Kidney (tissue), 14 donors: Measurements from ENCODE around the gene CHAF1A. TPM values are rescaled to one million over a fixed set of nuclear protein-coding genes. Genes with fewer than 3 reads are reported as not detected.
A peak's percentile ranks its signal among the peaks of the same experiment; 100 is the strongest.

Experiments
- DNase-seq, 5 donors: peaks; one replicate each; pipeline ENCODE4 v3.0.0-alpha.2; 2013 to 2020
- FAIRE-seq: peaks from 2 replicates; lab custom pipeline; 2012; peaks lifted over from hg19 to GRCh38; lab: Jason Lieb, UNC
- H3K27ac ChIP-seq, 2 donors: one replicate each; pipeline ENCODE4 v1.7.0; 2013; ENCODE audit warnings: low read depth in 2 of 2, low read length in 2 of 2, inconsistent platforms in 1 of 2
- H3K27me3 ChIP-seq: one replicate; pipeline ENCODE4 v1.7.1; 2013; ENCODE audit warnings: low read length, inconsistent platforms; ENCODE audit not compliant: control insufficient read depth, insufficient read depth
- H3K36me3 ChIP-seq, 3 donors: one replicate each; pipeline versions ENCODE4 v1.7.0 to v1.7.1; 2013; ENCODE audit warnings: low read length in 3 of 3, control low read depth in 1 of 3, inconsistent platforms in 1 of 3; ENCODE audit not compliant: insufficient read depth in 3 of 3, control insufficient read depth in 2 of 3
- H3K4me1 ChIP-seq, 3 donors: one replicate each; pipeline versions ENCODE4 v1.7.0 to v1.7.1; 2013; ENCODE audit warnings: low read length in 3 of 3, inconsistent platforms in 1 of 3, low read depth in 1 of 3; ENCODE audit not compliant: control insufficient read depth in 2 of 3, insufficient read depth in 2 of 3
- H3K4me3 ChIP-seq, 3 donors: one replicate each; pipeline versions ENCODE4 v1.7.0 to v1.8.1; 2013; ENCODE audit warnings: low read length in 3 of 3, control low read depth in 1 of 3, inconsistent platforms in 1 of 3
- H3K9ac ChIP-seq, 3 donors: one replicate each; pipeline versions ENCODE4 v1.7.0 to v1.7.1; 2013; ENCODE audit warnings: low read length in 3 of 3, control low read depth in 1 of 3, inconsistent platforms in 1 of 3
- H3K9me3 ChIP-seq, 3 donors: one replicate each; pipeline versions ENCODE4 v1.7.0 to v1.7.1; 2013; ENCODE audit warnings: low read length in 3 of 3, control low read depth in 1 of 3, inconsistent platforms in 1 of 3; ENCODE audit not compliant: control insufficient read depth in 2 of 3, insufficient read depth in 1 of 3
- intact Hi-C: fragments of 100-400 bp; cut with DNase I; formaldehyde crosslinking; loops from one replicate; pipeline ENCODE4 v1.11.1; 2022
- polyA plus RNA-seq: library from polyadenylated mRNA; stranded (reverse); fragments of 350-450 nt; fragmentation: Illumina TruSeq; extraction: RNeasy Lipid Tissue Mini Kit (QIAGEN cat#74804); gene quantifications from one replicate; pipeline ENCODE4 v1.2.3, GENCODE V29; 2014; ENCODE audit warnings: low read depth, low replicate concordance; ENCODE audit not compliant: insufficient read depth
- total RNA-seq: library from RNA; stranded (reverse); fragmentation: NEBNext Ultra II Directional; extraction: Animal tissue kit (Norgen Biotek cat#: 25700); gene quantifications from one replicate; pipeline ENCODE4 v1.2.1, GENCODE V29; 2021
- TF ChIP-seq, protein P1 (sequence below): IDR thresholded peaks from 3 replicates; pipeline ENCODE4 v1.5.1; 2012; ENCODE audit warnings: mild to moderate bottlenecking, moderate library complexity, borderline replicate concordance; ENCODE audit not compliant: insufficient read depth; ENCODE audit errors: extremely low read depth
- donor health status: control.
- donor health status: control.
- donor health status: control.
- donor health status: control.
- donor health status: control.
- donor health status: DM: yes; HTN: yes; CAD: no.
- donor health status: Normal renal cell carcinoma (clear cell type).

CHAF1A gene
- total and polyA plus RNA-seq, 2 donors from 2014 or later: 2.7 to 10.0 TPM

DNA sequence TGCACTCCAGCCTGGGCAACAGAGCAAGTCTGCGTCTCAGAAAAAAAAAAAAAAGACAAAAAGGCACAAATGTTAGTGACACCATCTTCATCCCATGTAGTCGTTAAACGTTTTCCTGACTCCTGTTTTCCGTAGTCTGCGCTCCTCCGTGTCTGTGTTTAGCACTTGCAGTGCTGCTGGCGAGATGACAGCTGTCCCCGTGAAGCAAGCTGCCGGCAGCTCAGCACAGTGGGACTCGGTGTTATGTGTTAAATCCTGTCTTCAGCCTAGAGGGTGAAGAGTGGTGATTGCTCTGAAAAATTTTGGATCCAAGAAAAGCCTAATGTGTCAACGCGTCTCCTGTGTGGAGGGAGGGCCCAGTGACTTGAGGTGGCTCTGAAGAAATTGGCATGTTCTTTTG is 36.8 kb downstream of the CHAF1A start:
- Histone ChIP-seq H3K9ac (no peak overlapping the region), H3K4me1 (no peaks in the 10 kb centered on the region), H3K36me3 (no peaks in the 10 kb centered on the region), H3K4me3 (no peak overlapping the region), H3K27me3 (no peaks in the 10 kb centered on the region), H3K9me3 (no peaks in the 10 kb centered on the region), H3K27ac (no peak overlapping the region)
- no peak for FAIRE-seq
- no peak for DNase-seq
- intact Hi-C loops: no loop called here
- TF ChIP-seq, protein P1, sequence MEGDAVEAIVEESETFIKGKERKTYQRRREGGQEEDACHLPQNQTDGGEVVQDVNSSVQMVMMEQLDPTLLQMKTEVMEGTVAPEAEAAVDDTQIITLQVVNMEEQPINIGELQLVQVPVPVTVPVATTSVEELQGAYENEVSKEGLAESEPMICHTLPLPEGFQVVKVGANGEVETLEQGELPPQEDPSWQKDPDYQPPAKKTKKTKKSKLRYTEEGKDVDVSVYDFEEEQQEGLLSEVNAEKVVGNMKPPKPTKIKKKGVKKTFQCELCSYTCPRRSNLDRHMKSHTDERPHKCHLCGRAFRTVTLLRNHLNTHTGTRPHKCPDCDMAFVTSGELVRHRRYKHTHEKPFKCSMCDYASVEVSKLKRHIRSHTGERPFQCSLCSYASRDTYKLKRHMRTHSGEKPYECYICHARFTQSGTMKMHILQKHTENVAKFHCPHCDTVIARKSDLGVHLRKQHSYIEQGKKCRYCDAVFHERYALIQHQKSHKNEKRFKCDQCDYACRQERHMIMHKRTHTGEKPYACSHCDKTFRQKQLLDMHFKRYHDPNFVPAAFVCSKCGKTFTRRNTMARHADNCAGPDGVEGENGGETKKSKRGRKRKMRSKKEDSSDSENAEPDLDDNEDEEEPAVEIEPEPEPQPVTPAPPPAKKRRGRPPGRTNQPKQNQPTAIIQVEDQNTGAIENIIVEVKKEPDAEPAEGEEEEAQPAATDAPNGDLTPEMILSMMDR: no peak

DNA sequence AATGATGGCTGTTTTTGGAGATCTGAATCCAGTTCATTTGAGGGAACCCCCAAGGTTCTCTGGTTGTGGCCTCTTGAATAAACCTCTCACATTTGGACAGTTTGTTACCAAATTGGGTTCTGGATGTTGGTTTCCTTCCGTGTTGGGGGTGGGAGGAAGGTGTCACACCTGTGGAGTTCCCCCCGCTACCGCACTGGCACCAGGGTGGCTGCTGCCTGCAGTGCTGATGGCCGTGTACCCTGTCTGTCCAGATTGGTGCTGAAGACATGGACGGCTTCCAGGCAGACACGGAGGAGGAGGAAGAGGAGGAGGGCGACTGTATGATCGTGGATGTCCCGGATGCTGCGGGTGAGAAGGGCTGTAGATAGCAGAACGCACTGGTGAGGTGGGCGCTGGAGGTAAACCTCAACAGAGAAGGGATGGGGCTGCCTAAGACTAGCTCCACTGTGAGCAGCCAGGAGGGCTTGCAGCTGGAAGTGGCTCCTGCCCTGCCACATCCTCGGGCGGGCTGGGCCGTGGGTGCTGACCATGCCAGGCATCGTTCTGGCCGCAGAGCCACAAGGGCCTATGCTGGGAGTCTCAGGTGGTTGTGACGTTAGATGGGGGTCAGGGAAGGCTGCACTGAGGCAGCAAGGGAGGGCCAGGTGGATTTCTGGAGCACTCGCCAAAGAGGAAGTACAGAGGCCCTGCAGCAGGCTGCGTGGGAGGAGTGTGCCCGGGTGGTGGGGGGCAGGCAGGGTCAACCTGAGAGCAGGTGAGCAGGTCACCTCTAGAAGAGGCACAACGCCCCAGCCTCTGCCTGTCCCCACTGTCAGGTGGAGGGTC is 39.8 kb downstream of the CHAF1A start:
- Histone ChIP-seq H3K27me3 (no peaks in the 10 kb centered on the region), H3K9ac (no peak overlapping the region), H3K27ac (no peak overlapping the region), H3K4me1 (no peaks in the 10 kb centered on the region), H3K4me3 (no peak overlapping the region), H3K36me3 (peaks cover 0 to 22% (median 4%) of the 10 kb centered on the region in 3 donors), H3K9me3 (no peaks in the 10 kb centered on the region)
- intact Hi-C loops: no loop called here
- FAIRE-seq (no peak), DNase-seq (peak in 1 of 5 donors; percentile 49)
- TF ChIP-seq, protein P1: no peak

DNA sequence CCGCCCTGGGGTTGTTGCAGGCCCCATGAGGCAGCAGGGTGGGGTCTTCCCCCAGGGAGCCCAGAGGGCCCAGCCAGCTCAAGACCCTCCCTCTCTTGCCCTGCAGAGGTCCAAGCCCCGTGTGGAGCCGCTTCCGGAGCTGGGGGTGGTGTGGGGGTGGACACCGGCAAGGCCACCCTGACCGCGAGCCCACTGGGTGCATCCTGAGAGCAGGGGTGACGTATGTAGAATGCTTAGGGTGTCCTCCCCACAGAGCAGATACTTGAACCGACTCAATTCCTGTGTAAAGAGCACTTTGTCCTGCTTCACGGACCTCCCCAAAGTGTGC is 40.3 kb downstream of the CHAF1A start:
- Histone ChIP-seq H3K36me3 (peaks cover 0 to 24% (median 4%) of the 10 kb centered on the region in 3 donors), H3K27me3 (no peaks in the 10 kb centered on the region), H3K4me3 (no peak overlapping the region), H3K9me3 (no peaks in the 10 kb centered on the region), H3K27ac (no peak overlapping the region), H3K4me1 (no peaks in the 10 kb centered on the region), H3K9ac (no peak overlapping the region)
- FAIRE-seq (no peak), DNase-seq (no peak)
- TF ChIP-seq, protein P1: no peak
- intact Hi-C loops: no loop called here
